ENCODE data around the gene S100A3.

Gene S100A3

DNA sequence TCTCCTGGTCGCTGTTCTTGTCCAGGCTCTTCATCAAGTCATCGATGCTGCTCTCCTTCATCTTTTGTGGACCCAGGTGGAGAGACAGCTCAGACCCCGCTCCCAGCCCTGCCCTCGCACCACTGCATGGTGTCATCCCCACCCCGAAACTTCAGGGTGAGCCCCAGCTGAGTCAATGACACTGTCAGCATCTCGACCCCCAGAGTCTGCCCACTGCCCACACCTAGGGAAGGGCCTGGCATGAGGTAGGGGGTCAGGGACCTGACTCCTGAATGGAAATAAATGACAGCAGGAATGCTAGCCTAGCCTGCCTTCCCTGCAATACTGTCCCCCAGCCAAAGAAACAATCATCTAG, 11.7 kb downstream of the S100A3 start:
- no peak overlapping the region for H3K27ac ChIP-seq (ENCODE audit: low read length)

DNA sequence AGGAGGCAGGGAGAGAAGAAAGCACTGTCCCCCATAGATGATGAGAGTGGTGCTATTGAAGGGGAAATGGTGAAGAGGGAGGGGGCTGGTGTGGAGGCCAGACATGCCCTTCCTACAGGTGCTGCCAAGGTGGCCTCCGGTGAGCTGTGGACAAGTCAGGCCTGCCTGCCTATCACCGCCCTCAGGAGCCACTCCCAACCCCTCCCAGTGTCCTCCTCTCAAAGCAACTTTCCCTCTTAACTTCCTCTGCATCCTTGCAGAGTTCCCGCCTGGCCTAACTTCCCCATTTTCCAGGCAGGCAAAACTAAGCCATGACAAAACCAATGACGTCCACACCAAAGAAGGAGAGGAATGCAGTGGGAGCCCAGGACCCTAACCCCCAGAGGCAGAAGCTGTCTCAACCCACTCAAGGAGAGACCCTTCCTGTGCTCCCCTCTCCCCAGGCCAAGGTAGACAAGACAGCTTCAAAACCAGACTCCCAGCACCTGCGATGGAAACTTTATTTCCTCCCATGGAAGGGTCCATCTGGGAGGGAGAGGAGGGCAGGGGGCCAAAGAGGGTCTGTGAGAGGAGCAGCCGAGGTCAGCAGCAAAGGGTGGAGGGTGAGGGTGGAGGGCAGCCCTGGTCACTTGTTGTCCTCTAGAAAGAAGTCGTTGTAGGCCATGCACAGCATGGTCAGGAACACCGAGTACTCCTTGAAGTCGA, 12.2 kb downstream of the S100A3 start:
- Histone ChIP-seq H3K27me3 (ENCODE audit: control insufficient read depth, insufficient read depth, low read length) (peaks cover 6% of the 10 kb centered on the region), H3K27ac (ENCODE audit: low read length) (no peak overlapping the region), H3K9ac (ENCODE audit: low read length) (no peak overlapping the region), H3K4me1 (ENCODE audit: control insufficient read depth, low read depth, low read length) (peaks cover 31% of the 10 kb centered on the region), H3K36me3 (ENCODE audit: control insufficient read depth, low read depth, low read length) (no peaks in the 10 kb centered on the region), H3K9me3 (ENCODE audit: control insufficient read depth, low read depth, low read length) (no peaks in the 10 kb centered on the region), H3K4me3 (ENCODE audit: low read length) (peak overlapping the region; percentile 7)

More for the DNA sequence above, 11.7 kb downstream of the S100A3 start:
- peaks cover 6% of the 10 kb centered on the region for H3K27me3 ChIP-seq (ENCODE audit: control insufficient read depth, insufficient read depth, low read length)
- no peak overlapping the region for H3K4me3 ChIP-seq (ENCODE audit: low read length)
- H3K4me1 ChIP-seq (ENCODE audit: control insufficient read depth, low read depth, low read length): peaks cover 28% of the 10 kb centered on the region
- H3K9ac ChIP-seq (ENCODE audit: low read length): no peak overlapping the region
- no peaks in the 10 kb centered on the region for H3K9me3 ChIP-seq (ENCODE audit: control insufficient read depth, low read depth, low read length)
- H3K36me3 ChIP-seq (ENCODE audit: control insufficient read depth, low read depth, low read length): no peaks in the 10 kb centered on the region

DNA sequence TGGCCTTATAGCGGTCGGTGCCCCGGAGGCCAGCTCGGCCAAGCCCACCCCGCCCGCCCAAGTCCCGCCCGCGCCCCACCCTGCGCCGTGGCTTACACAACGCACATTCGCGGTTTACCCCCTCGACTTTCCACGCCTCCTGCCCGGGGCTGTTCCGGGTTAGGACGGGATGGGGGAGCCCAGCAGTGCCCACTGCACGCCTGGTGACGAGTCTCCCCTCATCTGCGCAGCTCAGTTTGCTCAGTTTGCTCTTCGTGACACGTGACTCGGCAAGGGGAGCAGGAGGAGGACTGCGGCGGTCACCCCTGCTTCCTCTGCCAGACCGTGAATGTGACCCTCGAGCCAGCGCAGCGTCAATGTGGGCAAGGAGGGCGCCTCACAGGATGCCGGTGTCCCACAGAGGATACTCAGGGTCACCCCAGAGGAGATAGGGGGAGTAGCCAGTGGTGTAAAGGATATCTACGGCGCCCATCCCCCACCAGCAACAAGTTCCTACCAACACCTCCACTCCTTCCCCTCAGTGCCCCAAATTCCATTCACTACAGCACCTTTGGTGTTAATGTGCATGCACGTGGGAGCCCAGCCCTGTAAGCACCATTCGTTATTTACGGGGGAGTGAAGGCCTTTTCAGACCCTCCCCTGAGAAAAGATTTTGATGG, 12.9 kb downstream of the S100A3 start:
- H3K27me3 ChIP-seq (ENCODE audit: control insufficient read depth, insufficient read depth, low read length): peaks cover 6% of the 10 kb centered on the region
- no peaks in the 10 kb centered on the region for H3K9me3 ChIP-seq (ENCODE audit: control insufficient read depth, low read depth, low read length)
- H3K27ac ChIP-seq (ENCODE audit: low read length): no peak overlapping the region
- H3K4me1 ChIP-seq (ENCODE audit: control insufficient read depth, low read depth, low read length): peaks cover 31% of the 10 kb centered on the region
- H3K4me3 ChIP-seq (ENCODE audit: low read length): peak overlapping the region; percentile 7
- H3K9ac ChIP-seq (ENCODE audit: low read length): no peak overlapping the region
- no peaks in the 10 kb centered on the region for H3K36me3 ChIP-seq (ENCODE audit: control insufficient read depth, low read depth, low read length)

DNA sequence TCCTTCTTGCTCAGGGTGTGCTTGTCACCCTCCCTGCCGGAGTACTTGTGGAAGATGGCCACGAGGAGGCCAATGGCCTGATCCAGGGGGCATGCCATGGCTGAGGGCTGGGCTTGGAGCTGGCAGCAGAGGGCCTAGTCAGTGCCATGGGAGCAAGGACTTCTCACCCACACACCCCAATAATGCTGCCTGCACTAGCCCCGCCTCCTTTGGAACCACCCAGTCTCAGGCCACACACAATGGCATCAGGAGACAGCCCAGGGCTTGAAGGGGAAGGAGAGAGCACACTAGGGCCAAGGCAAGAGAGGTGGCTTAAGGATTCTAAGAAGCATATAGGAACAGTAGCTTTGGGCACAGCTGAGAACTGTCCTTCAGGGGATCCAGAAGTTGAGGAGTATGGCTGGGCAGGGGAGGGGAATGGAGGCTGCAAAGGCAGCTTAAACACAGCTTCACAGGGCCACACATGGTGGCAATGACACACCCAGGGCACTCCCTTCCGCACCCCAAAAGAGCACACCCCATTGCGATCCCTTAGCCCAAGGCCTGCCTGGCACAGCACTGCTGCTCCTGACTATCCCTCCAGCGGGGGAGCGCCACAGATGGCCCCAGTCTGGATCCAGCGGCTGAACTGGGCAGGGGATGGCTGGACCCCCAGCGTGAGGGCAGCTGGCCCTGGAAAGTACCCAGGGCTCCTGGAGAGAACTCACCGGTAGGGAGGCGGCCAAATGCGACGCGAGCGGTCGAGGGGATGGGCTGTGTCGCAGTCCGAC, 13.6 kb downstream of the S100A3 start, which contains the start of gene S100A6:
S100A6 (minus strand) TSS at position 750 of the 770 bp plus-strand sequence; CDS start at position 98, 652 bp downstream.
- no peaks in the 10 kb centered on the region for H3K9me3 ChIP-seq (ENCODE audit: control insufficient read depth, low read depth, low read length)
- H3K4me3 ChIP-seq (ENCODE audit: low read length): peak within 1 kb of the TSS; percentile 29
- no peak within 1 kb of the TSS for H3K9ac ChIP-seq (ENCODE audit: low read length)
- peaks cover 6% of the 10 kb centered on the region for H3K27me3 ChIP-seq (ENCODE audit: control insufficient read depth, insufficient read depth, low read length)
- H3K36me3 ChIP-seq (ENCODE audit: control insufficient read depth, low read depth, low read length): no peaks in the 10 kb centered on the region
- H3K27ac ChIP-seq (ENCODE audit: low read length): no peak within 1 kb of the TSS
- H3K4me1 ChIP-seq (ENCODE audit: control insufficient read depth, low read depth, low read length): peaks cover 31% of the 10 kb centered on the region

DNA sequence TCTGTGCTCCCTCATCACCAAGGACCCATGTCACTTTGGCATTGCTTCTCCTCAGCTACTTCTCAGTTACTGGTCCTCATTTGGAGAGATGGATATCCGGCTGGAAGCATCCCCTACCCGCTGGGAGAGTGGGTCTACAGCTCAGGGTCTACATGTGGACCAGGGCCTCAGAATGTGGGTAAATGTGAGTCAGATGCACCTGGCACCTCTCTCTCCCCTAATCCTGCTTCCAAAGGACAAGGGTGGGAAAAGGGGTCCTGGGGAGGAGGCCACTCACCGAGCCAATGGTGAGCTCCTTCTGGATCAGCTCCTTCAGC, 14.2 kb downstream of the S100A3 start:
- H3K27ac ChIP-seq (ENCODE audit: low read length): no peak overlapping the region
- no peak overlapping the region for H3K4me3 ChIP-seq (ENCODE audit: low read length)
- no peaks in the 10 kb centered on the region for H3K9me3 ChIP-seq (ENCODE audit: control insufficient read depth, low read depth, low read length)
- H3K36me3 ChIP-seq (ENCODE audit: control insufficient read depth, low read depth, low read length): no peaks in the 10 kb centered on the region
- peaks cover 6% of the 10 kb centered on the region for H3K27me3 ChIP-seq (ENCODE audit: control insufficient read depth, insufficient read depth, low read length)
- peaks cover 31% of the 10 kb centered on the region for H3K4me1 ChIP-seq (ENCODE audit: control insufficient read depth, low read depth, low read length)
- no peak overlapping the region for H3K9ac ChIP-seq (ENCODE audit: low read length)

DNA sequence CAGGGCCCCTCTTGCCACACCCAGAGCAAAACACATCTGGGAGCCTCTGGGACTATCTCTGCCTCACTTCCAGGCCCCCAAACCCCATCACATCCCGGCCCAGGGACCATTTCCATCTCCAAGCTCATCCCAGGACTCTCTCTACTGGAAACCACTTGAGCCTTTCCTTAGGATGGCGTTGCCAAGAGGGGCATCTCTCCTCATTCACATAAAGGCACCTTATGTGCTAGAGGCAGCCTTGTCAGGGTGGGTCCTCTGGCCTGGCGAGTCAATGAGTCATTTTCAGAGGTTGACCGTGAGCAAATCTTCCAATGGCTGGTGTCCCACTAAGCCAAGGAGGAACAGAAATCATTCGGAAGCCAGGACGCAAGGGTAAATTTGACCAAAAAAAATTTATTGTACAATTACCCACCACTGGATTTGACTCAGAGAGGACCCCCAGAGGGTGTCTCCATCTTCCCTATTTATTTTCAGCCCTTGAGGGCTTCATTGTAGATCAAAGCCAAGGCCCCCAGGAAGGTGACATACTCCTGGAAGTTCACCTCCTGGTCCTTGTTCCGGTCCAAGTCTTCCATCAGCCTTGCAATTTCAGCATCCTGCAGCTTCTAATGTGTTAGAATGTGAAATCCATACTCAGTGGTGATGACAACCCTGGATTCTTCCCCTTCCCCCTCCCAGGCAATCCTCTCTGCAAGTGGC, 14.7 kb downstream of the S100A3 start:
- no peak overlapping the region for H3K9ac ChIP-seq (ENCODE audit: low read length)
- H3K4me1 ChIP-seq (ENCODE audit: control insufficient read depth, low read depth, low read length): peaks cover 31% of the 10 kb centered on the region
- H3K36me3 ChIP-seq (ENCODE audit: control insufficient read depth, low read depth, low read length): no peaks in the 10 kb centered on the region
- peaks cover 6% of the 10 kb centered on the region for H3K27me3 ChIP-seq (ENCODE audit: control insufficient read depth, insufficient read depth, low read length)
- H3K27ac ChIP-seq (ENCODE audit: low read length): no peak overlapping the region
- H3K9me3 ChIP-seq (ENCODE audit: control insufficient read depth, low read depth, low read length): no peaks in the 10 kb centered on the region
- no peak overlapping the region for H3K4me3 ChIP-seq (ENCODE audit: low read length)

DNA sequence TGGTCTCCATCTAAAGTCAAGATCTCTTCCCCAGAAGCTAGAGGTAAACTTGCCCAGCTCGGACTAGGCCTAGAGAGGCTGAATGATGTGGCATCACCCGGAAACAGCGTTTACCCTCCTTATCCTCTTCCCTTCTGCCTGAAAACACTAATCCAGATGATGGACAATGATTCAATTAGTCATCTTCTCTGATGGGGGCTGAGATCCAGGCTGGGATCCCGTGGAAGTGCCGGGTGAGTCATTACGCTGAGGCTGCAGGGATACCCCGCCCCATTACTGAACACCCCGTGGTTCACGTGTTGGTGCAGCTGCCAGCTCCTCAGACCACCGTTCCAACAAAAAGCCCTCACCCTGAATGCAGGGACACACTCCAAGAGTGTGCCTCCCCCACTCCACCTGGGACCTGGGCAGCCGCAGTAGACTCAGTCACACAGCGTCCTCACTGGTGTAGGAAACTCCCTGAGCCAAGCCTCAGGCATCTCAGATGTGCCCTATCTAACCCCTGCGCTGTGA, 15.3 kb downstream of the S100A3 start:
- Histone ChIP-seq H3K4me1 (ENCODE audit: control insufficient read depth, low read depth, low read length) (peaks cover 31% of the 10 kb centered on the region), H3K27me3 (ENCODE audit: control insufficient read depth, insufficient read depth, low read length) (peaks cover 6% of the 10 kb centered on the region), H3K4me3 (ENCODE audit: low read length) (peak overlapping the region; percentile 38), H3K36me3 (ENCODE audit: control insufficient read depth, low read depth, low read length) (no peaks in the 10 kb centered on the region), H3K9ac (ENCODE audit: low read length) (no peak overlapping the region), H3K27ac (ENCODE audit: low read length) (no peak overlapping the region), H3K9me3 (ENCODE audit: control insufficient read depth, low read depth, low read length) (no peaks in the 10 kb centered on the region)

DNA sequence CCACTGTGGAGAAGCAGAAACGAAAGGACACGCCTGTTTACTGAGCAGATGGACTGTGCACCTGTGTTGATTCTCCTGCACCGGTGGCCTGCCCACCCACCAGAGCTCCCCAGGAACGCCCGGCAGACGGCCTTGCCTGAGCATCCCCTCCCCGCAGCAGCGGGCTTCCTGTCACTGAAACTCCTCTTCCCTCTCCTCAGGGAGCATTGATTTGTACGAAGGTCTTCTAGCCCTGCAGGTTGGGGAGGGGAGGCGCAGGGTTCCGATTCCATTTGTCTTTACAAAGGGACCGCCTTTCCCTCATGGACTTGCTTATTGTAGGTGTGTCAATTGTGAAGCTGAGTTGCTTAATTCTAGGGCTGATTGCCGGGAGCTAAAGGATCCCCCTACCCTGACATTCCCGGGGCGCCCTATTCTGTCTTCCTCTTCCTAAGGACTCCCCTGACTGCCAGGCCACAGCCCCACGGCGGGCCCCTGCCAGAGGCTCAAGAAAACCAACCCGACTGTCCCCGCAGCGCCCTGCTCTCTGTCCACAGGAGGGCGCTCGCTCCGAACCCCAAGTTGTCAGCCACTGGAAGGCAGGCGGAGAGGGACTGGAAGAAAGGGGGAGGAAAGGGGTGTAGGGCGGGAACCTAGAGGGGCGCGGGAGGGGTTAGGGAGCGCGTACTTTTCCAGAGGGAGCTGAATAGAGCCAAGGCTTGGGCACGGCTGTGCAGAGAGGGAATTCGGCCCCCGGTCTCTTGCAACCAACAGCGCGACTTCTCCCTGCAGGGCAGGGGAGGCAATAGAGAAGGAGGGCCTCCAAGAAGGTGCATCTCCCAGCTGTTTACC, 16.1 kb downstream of the S100A3 start:
- no peaks in the 10 kb centered on the region for H3K36me3 ChIP-seq (ENCODE audit: control insufficient read depth, low read depth, low read length)
- peaks cover 29% of the 10 kb centered on the region for H3K4me1 ChIP-seq (ENCODE audit: control insufficient read depth, low read depth, low read length)
- H3K9ac ChIP-seq (ENCODE audit: low read length): no peak overlapping the region
- no peaks in the 10 kb centered on the region for H3K9me3 ChIP-seq (ENCODE audit: control insufficient read depth, low read depth, low read length)
- no peak overlapping the region for H3K27ac ChIP-seq (ENCODE audit: low read length)
- H3K27me3 ChIP-seq (ENCODE audit: control insufficient read depth, insufficient read depth, low read length): peaks cover 6% of the 10 kb centered on the region
- H3K4me3 ChIP-seq (ENCODE audit: low read length): peak overlapping the region; percentile 38

DNA sequence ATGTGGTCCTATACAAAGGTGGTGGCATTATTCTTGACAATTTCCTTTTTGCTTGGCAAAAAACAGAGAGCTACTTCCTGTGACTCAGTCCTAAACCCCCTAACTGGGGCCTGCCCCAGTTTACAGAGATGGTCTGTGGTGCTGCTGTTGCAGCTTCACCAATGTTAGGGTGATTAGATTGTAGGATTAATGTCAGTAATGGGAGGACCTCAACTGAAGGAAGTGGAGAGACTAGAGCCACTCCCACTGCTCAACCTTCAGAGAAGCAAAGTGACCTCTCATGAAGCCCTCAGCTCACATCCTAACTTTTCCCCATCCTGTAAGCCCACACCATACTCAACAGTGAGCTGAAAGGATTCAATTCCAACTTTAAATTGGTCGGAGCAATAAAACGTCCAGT, 16.9 kb downstream of the S100A3 start:
- no peaks in the 10 kb centered on the region for H3K9me3 ChIP-seq (ENCODE audit: control insufficient read depth, low read depth, low read length)
- H3K36me3 ChIP-seq (ENCODE audit: control insufficient read depth, low read depth, low read length): no peaks in the 10 kb centered on the region
- no peak overlapping the region for H3K9ac ChIP-seq (ENCODE audit: low read length)
- H3K4me1 ChIP-seq (ENCODE audit: control insufficient read depth, low read depth, low read length): peaks cover 31% of the 10 kb centered on the region
- no peak overlapping the region for H3K4me3 ChIP-seq (ENCODE audit: low read length)
- no peak overlapping the region for H3K27ac ChIP-seq (ENCODE audit: low read length)
- H3K27me3 ChIP-seq (ENCODE audit: control insufficient read depth, insufficient read depth, low read length): peaks cover 6% of the 10 kb centered on the region

DNA sequence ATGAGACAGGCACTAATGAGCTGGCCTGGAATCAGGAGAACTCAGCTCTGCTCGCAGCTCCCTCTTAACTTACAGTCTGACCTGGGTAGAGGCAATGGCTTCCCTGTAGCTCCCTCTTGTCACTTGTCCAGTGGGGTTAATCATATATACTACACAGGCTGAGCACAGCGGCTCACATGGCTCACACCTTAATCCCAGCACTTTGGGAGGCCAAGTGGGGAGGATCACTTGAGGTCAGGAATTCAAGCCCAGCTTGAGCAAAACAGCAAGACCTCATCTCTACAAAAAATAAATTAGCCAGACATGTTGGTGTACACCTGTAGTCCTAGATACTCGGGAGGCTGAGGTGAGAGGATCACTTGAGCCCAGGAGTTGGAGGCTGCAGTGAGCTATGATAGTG, 17.4 kb downstream of the S100A3 start:
- no peak overlapping the region for H3K4me3 ChIP-seq (ENCODE audit: low read length)
- peaks cover 31% of the 10 kb centered on the region for H3K4me1 ChIP-seq (ENCODE audit: control insufficient read depth, low read depth, low read length)
- H3K27me3 ChIP-seq (ENCODE audit: control insufficient read depth, insufficient read depth, low read length): peaks cover 6% of the 10 kb centered on the region
- no peaks in the 10 kb centered on the region for H3K36me3 ChIP-seq (ENCODE audit: control insufficient read depth, low read depth, low read length)
- no peak overlapping the region for H3K27ac ChIP-seq (ENCODE audit: low read length)
- no peak overlapping the region for H3K9ac ChIP-seq (ENCODE audit: low read length)
- H3K9me3 ChIP-seq (ENCODE audit: control insufficient read depth, low read depth, low read length): no peaks in the 10 kb centered on the region
